Panc1 (cell line): ENCODE measurements around the gene C1orf105. TPM values are rescaled to one million over a fixed set of nuclear protein-coding genes. Genes with fewer than 3 reads are reported as not detected.

Experiments
- ATAC-seq: fragments of 200-7000 bp; cut with Tn5 transposase; 2 replicates; pipeline ENCODE4 v1.9.1; 2020; ENCODE audit warnings: mild to moderate bottlenecking, moderate library complexity
- BruUV-seq: library from RNA; stranded (reverse); fragments of 400-500 nt; replicated peaks from 2 replicates; lab custom pipeline; 2021; lab: Mats Ljungman, UMichigan
- CTCF ChIA-PET: fragments of 300-600 bp; sonication (Branson Sonifier 250); formaldehyde crosslinking; loops from one replicate; lab custom pipeline; 2022; ENCODE audit warnings: antibody characterized with exemption; lab: Charles Lee
- POLR2A ChIA-PET: fragments of 300-600 bp; sonication (Branson Sonifier 250); formaldehyde crosslinking; loops from one replicate; lab custom pipeline; 2022; ENCODE audit warnings: antibody characterized with exemption; lab: Charles Lee
- DNase-seq: peaks from one replicate; pipeline ENCODE4 v3.0.0-alpha.2; 2010; ENCODE audit warnings: low read depth, low spot score
- H3K27ac ChIP-seq: 2 replicates; pipeline ENCODE4 v1.5.1; 2011; ENCODE audit warnings: mild to moderate bottlenecking, low read length, inconsistent platforms
- H3K27me3 ChIP-seq: fragments of 200-500 bp; sonication (Bioruptor generic); 2 replicates; pipeline ENCODE4 v1.6.0; 2014; ENCODE audit warnings: low read length, inconsistent platforms; ENCODE audit not compliant: control insufficient read depth, insufficient read depth
- H3K36me3 ChIP-seq: fragments of 200-500 bp; sonication (Bioruptor generic); 2 replicates; pipeline ENCODE4 v1.5.1; 2014; ENCODE audit warnings: inconsistent platforms, mild to moderate bottlenecking, low read length, moderate library complexity; ENCODE audit not compliant: control insufficient read depth, insufficient read depth
- H3K4me1 ChIP-seq: 2 replicates; pipeline ENCODE4 v1.5.1; 2011; ENCODE audit warnings: inconsistent platforms, mild to moderate bottlenecking, low read length, moderate library complexity; ENCODE audit not compliant: control insufficient read depth, insufficient read depth
- H3K4me3 ChIP-seq, 2 experiments: 2 replicates each; pipeline ENCODE4 v1.5.1; 2011 to 2012; ENCODE audit warnings: low read depth in 2 of 2, low read length in 2 of 2, mild to moderate bottlenecking in 2 of 2, inconsistent platforms in 1 of 2, moderate library complexity in 1 of 2
- H3K9me3 ChIP-seq: fragments of 200-500 bp; sonication (Bioruptor generic); 2 replicates; pipeline ENCODE4 v1.5.1; 2014; ENCODE audit warnings: low read depth, mild to moderate bottlenecking, inconsistent platforms, low read length, moderate library complexity; ENCODE audit not compliant: control insufficient read depth, insufficient read depth
- CTCF ChIP-seq: fragments of 450-650 bp; IDR thresholded peaks from 2 replicates; pipeline ENCODE4 v1.5.1; 2017; ENCODE audit warnings: mild to moderate bottlenecking
- POLR2AphosphoS5 ChIP-seq: IDR thresholded peaks from 2 replicates; pipeline ENCODE4 v1.6.1; 2012; ENCODE audit warnings: mild to moderate bottlenecking, low read depth, low read length, moderate library complexity
- SIN3A ChIP-seq: IDR thresholded peaks from 2 replicates; pipeline ENCODE4 v1.6.1; 2012; ENCODE audit warnings: low read depth, mild to moderate bottlenecking, low read length, moderate library complexity, borderline replicate concordance; ENCODE audit not compliant: insufficient read depth
- TCF7L2 ChIP-seq: IDR thresholded peaks from 2 replicates; pipeline ENCODE4 v1.6.1; 2011; ENCODE audit warnings: mild to moderate bottlenecking, low read depth, low read length, inconsistent platforms
- in situ Hi-C: cut with HindIII; loops from 2 replicates; pipeline ENCODE4 v1.10.0; 2016; ENCODE audit warnings: low sequenced_read_pairs, low pct_unique_long_range_greater_than_20kb
- intact Hi-C: fragments of 100-400 bp; cut with micrococcal nuclease; formaldehyde crosslinking; loops from one replicate; pipeline ENCODE4 v1.10.0; 2022; ENCODE audit not compliant: unreplicated experiment
- total RNA-seq: library from RNA; stranded (reverse); gene quantifications from one replicate; pipeline ENCODE4 v1.2.1, GENCODE V29; 2021; ENCODE audit not compliant: unreplicated experiment
- TF ChIP-seq, protein P1 (sequence below), 2 experiments: IDR thresholded peaks; 2 replicates each; pipeline ENCODE4 v1.6.1; 2011 to 2012; ENCODE audit warnings: low read depth in 2 of 2, control low read depth in 1 of 2, low read length in 1 of 2, mild to moderate bottlenecking in 1 of 2, moderate library complexity in 1 of 2; ENCODE audit not compliant: insufficient read depth in 1 of 2

C1orf105 gene
- total RNA-seq, 1 experiment from 2014 or later = not detected

- in situ Hi-C loops = no loop called here
- H3K4me1 ChIP-seq = peaks cover 24% of the 10 kb centered on the region
- intact Hi-C loops = loop anchor here (1.0 to 5.0 kb wide), 5 partner anchors 41 to 398 kb away; no protein-coding TSS in a partner anchor
- peak overlapping the region; percentile 100 for H3K27ac ChIP-seq
- TF ChIP-seq CTCF (peak; percentile 50; the same call in 1 of the 2 replicates), SIN3A (no peak), POLR2AphosphoS5 (no peak), TCF7L2 (no peak)
- TF ChIP-seq, protein P1, sequence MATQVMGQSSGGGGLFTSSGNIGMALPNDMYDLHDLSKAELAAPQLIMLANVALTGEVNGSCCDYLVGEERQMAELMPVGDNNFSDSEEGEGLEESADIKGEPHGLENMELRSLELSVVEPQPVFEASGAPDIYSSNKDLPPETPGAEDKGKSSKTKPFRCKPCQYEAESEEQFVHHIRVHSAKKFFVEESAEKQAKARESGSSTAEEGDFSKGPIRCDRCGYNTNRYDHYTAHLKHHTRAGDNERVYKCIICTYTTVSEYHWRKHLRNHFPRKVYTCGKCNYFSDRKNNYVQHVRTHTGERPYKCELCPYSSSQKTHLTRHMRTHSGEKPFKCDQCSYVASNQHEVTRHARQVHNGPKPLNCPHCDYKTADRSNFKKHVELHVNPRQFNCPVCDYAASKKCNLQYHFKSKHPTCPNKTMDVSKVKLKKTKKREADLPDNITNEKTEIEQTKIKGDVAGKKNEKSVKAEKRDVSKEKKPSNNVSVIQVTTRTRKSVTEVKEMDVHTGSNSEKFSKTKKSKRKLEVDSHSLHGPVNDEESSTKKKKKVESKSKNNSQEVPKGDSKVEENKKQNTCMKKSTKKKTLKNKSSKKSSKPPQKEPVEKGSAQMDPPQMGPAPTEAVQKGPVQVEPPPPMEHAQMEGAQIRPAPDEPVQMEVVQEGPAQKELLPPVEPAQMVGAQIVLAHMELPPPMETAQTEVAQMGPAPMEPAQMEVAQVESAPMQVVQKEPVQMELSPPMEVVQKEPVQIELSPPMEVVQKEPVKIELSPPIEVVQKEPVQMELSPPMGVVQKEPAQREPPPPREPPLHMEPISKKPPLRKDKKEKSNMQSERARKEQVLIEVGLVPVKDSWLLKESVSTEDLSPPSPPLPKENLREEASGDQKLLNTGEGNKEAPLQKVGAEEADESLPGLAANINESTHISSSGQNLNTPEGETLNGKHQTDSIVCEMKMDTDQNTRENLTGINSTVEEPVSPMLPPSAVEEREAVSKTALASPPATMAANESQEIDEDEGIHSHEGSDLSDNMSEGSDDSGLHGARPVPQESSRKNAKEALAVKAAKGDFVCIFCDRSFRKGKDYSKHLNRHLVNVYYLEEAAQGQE (IDR thresholded peaks at IDR 0.05; ENCODE audit: insufficient read depth in 1 of 2, low read depth in 2 of 2, low read length in 1 of 2) = no peak
- peaks cover 18% of the 10 kb centered on the region; the same call in 1 of the 2 replicates for H3K9me3 ChIP-seq
- ATAC-seq (peak; percentile 46; the same call in 1 of the 2 replicates), DNase-seq (no peak)
- no peaks in the 10 kb centered on the region for H3K27me3 ChIP-seq
- ChIA-PET CTCF (interaction anchor here (0.6 to 1.5 kb wide), 8 partner anchors 16 to 600 kb away, joined by 3 to 6 read pairs (median 4); no protein-coding TSS in a partner anchor), POLR2A (interaction anchor here (0.7 kb wide), 2 partner anchors 59 to 397 kb away, joined by 3 read pairs; no protein-coding TSS in a partner anchor)
- BruUV-seq = no TSS peak
- H3K36me3 ChIP-seq = no peaks in the 10 kb centered on the region
- no peak overlapping the region for H3K4me3 ChIP-seq
These were observed 20.4 kb upstream of the C1orf105 start for GRCh38 chr1:172399756-172400721.

DNA sequence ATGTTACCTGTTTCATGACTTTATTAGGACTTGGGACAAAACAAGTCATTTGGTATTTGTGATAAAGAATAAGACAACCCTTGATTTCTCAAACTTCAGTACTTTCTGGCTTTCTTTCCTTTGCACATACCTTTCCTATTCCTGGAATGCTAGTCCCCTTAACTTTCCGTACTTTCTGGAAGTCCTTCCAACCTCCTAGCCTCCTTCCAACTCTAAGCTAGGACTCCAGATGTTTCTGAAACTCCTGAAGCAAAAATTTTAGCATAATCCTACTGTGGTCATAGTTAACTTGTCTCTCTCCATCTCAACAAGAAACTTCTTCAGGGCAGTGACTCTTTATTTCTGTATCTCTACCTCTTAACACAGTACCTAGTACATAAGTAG lies 19.8 kb upstream of the C1orf105 start:
- H3K4me1 ChIP-seq = peaks cover 24% of the 10 kb centered on the region
- H3K27ac ChIP-seq = peak overlapping the region; percentile 100
- DNase-seq (no peak), ATAC-seq (no peak)
- H3K9me3 ChIP-seq = peaks cover 18% of the 10 kb centered on the region; the same call in 1 of the 2 replicates
- no peak overlapping the region for H3K4me3 ChIP-seq
- no peaks in the 10 kb centered on the region for H3K27me3 ChIP-seq
- BruUV-seq = no TSS peak
- TF ChIP-seq TCF7L2 = no peak
- TF ChIP-seq SIN3A = no peak
- ChIA-PET CTCF (no interaction called here), POLR2A (no interaction called here)
- no peaks in the 10 kb centered on the region for H3K36me3 ChIP-seq
- in situ Hi-C loops = no loop called here
- intact Hi-C loops = no loop called here
